ENCODE results near the gene ABCC1.

DNA sequence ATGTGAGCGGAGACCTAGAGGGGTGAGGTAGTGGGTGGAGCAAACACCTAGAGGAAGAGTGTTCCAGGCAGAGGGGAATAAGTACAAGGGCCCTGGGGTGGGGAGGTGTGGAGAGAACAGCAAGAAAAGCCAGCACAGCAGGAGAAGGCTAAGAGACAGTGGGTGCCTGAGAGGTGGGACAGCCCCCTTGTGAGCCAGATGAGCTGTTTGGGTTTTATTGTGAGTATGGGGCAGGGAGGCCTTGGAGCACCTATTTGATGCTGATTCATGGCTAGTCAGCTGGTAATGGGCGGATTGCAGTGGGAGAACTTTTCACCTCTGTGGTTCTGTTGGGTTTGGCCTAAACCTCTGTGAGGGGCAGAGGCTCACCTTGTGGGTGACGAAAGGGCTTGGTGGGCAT is 68.4 kb downstream of the ABCC1 start:
- TF ChIP-seq CTCF (optimal IDR thresholded peaks at IDR 0.05 in 1 of 3, IDR thresholded peaks at IDR 0.05 in 1 of 3, conservative IDR thresholded peaks at IDR 0.05 in 1 of 3; ENCODE audit: extremely low read depth in 1 of 3, insufficient read depth in 2 of 3, low read length in 3 of 3) (no peak), EZH2 (IDR thresholded peaks at IDR 0.05; ENCODE audit: low read length) (no peak)
